Measurements from ENCODE around the gene KBTBD12.

Gene KBTBD12

DNA sequence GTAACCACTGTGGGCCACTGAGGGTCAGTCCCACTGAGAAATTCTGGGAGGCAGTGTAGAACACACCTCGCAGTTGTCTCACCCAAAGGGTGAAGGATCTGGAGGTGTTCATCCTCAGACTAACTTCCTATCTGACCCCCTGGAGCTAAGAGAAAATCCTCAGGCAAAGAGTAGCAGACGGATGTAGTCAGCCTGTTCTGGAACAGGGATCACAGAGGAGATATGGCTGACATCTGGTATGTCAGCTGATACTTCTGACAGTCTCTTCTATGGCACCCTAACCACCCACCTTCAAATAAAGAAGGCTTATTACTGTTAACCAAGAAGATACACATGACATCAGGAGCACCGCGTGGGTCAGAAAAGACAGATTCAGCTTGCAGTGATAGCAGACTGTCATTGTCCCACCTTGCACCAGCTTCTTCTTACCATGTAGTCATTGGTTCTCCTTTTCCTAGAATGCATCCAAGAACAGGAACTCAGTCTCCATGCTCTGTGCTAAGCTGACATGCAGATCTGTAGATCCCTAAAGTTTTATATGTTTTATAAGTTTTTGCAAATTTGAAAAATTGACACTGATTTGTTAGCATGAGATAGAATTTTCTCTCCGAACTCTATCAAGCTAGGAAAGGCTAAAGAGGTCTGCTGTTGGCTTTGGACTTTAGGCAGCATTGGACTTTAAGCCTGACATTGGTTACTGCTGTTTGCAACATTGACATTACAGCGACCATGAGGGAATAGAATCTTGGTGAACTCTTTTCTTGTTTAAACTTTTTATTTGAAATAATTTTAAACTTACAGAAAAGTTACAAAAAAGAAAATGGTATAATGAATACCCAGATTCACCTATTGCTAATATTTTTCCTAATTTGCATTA lies 60.4 kb downstream of the KBTBD12 start:
- TF ChIP-seq, protein P1, sequence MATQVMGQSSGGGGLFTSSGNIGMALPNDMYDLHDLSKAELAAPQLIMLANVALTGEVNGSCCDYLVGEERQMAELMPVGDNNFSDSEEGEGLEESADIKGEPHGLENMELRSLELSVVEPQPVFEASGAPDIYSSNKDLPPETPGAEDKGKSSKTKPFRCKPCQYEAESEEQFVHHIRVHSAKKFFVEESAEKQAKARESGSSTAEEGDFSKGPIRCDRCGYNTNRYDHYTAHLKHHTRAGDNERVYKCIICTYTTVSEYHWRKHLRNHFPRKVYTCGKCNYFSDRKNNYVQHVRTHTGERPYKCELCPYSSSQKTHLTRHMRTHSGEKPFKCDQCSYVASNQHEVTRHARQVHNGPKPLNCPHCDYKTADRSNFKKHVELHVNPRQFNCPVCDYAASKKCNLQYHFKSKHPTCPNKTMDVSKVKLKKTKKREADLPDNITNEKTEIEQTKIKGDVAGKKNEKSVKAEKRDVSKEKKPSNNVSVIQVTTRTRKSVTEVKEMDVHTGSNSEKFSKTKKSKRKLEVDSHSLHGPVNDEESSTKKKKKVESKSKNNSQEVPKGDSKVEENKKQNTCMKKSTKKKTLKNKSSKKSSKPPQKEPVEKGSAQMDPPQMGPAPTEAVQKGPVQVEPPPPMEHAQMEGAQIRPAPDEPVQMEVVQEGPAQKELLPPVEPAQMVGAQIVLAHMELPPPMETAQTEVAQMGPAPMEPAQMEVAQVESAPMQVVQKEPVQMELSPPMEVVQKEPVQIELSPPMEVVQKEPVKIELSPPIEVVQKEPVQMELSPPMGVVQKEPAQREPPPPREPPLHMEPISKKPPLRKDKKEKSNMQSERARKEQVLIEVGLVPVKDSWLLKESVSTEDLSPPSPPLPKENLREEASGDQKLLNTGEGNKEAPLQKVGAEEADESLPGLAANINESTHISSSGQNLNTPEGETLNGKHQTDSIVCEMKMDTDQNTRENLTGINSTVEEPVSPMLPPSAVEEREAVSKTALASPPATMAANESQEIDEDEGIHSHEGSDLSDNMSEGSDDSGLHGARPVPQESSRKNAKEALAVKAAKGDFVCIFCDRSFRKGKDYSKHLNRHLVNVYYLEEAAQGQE (IDR thresholded peaks at IDR 0.05; ENCODE audit: insufficient read depth in 1 of 2, low read depth in 2 of 2, low read length in 2 of 2) = no peak
- TF ChIP-seq FOXP2 (optimal IDR thresholded peaks at IDR 0.05; ENCODE audit: borderline replicate concordance, extremely low read depth, extremely low read length, insufficient read depth) = no peak
- TF ChIP-seq POLR2AphosphoS5 (IDR thresholded peaks at IDR 0.05; ENCODE audit: low read depth, low read length) = no peak
- TF ChIP-seq SIN3A (IDR thresholded peaks at IDR 0.05; ENCODE audit: borderline replicate concordance, insufficient read depth, low read length) = no peak
- TF ChIP-seq TAF1 (IDR thresholded peaks at IDR 0.05; ENCODE audit: borderline replicate concordance, insufficient read depth, low read length) = no peak

DNA sequence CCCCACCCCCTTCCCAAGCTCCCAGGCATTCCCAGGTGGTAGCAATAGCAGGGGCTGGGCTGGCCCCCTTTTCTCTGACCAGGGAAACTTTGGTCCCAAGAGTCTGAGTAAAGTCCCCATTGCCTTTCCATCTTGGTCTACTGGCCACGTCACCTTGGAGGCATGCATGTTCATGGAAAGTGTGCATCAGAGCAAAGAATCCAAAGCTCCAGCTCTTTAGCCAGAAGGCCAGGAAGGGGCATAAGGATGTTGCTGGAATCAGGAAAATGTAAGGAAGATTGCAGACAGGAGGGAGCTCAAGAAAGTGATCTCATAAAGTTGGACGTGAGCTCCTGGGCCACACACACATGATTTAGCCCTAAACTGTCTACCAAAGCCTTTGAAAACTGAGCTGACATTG lies 63.6 kb downstream of the KBTBD12 start:
- TF ChIP-seq, protein P1 (IDR thresholded peaks at IDR 0.05; ENCODE audit: insufficient read depth in 1 of 2, low read depth in 2 of 2, low read length in 2 of 2) = no peak
- no peak for TF ChIP-seq POLR2AphosphoS5 (IDR thresholded peaks at IDR 0.05; ENCODE audit: low read depth, low read length)
- no peak for TF ChIP-seq FOXP2 (optimal IDR thresholded peaks at IDR 0.05; ENCODE audit: borderline replicate concordance, extremely low read depth, extremely low read length, insufficient read depth)
- TF ChIP-seq TAF1 (IDR thresholded peaks at IDR 0.05; ENCODE audit: borderline replicate concordance, insufficient read depth, low read length) = no peak

DNA sequence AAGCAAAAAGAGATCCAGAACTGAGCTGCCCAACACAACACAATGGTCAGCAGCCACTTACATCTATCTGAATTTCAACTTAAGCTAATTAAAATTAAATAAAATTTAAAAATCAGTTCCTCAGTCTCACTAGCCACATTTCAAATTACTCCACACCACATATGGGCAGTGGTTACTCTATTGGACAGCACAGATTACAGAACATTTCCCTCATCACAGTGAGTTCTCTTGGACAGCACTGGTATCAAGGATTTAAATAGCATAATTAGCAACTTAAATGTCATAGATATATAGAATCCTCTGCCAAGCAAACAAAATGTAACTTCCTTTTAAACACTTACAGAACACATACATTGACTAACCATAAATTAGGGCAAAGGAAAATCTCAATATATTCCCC lies 64.4 kb downstream of the KBTBD12 start:
- TF ChIP-seq POLR2AphosphoS5 (IDR thresholded peaks at IDR 0.05; ENCODE audit: low read depth, low read length) = no peak
- no peak for TF ChIP-seq SIN3A (IDR thresholded peaks at IDR 0.05; ENCODE audit: borderline replicate concordance, insufficient read depth, low read length)
- TF ChIP-seq, protein P1 (IDR thresholded peaks at IDR 0.05; ENCODE audit: insufficient read depth in 1 of 2, low read depth in 2 of 2, low read length in 2 of 2) = no peak
- no peak for TF ChIP-seq TAF1 (IDR thresholded peaks at IDR 0.05; ENCODE audit: borderline replicate concordance, insufficient read depth, low read length)
- no peak for TF ChIP-seq FOXP2 (optimal IDR thresholded peaks at IDR 0.05; ENCODE audit: borderline replicate concordance, extremely low read depth, extremely low read length, insufficient read depth)

DNA sequence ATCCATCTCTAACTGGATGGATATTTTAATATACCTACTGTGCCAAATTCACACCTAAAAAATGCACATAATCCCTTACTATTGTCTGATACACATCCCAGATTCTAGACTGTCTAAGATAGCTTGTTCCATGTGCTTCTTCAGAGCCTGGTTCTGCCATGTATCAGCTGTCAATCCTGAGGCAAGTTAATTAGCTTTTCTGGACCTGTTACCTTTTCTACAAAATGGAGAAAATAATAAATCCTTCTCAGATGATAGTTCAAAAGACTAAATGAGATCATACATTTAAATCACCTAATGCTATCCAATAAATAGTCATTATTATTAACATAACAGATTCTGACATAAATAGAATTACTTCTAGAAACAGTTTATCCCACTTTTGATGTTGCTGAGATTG lies 66.1 kb downstream of the KBTBD12 start:
- no peak for TF ChIP-seq POLR2AphosphoS5 (IDR thresholded peaks at IDR 0.05; ENCODE audit: low read depth, low read length)
- no peak for TF ChIP-seq TAF1 (IDR thresholded peaks at IDR 0.05; ENCODE audit: borderline replicate concordance, insufficient read depth, low read length)
- TF ChIP-seq FOXP2 (optimal IDR thresholded peaks at IDR 0.05; ENCODE audit: borderline replicate concordance, extremely low read depth, extremely low read length, insufficient read depth) = no peak
- TF ChIP-seq SIN3A (IDR thresholded peaks at IDR 0.05; ENCODE audit: borderline replicate concordance, insufficient read depth, low read length) = no peak
- TF ChIP-seq, protein P1 (IDR thresholded peaks at IDR 0.05; ENCODE audit: insufficient read depth in 1 of 2, low read depth in 2 of 2, low read length in 2 of 2) = no peak

Measured in PFSK-1 (cell line).